Tongue (tissue), 2 donors: ENCODE results near the gene PCDHGA3. TPM values are rescaled to one million over a fixed set of nuclear protein-coding genes. Genes with fewer than 3 reads are reported as not detected.
"Not testable (repeated sequence)": the region's sequence is repeated elsewhere in the genome, so short reads cannot be mapped to it uniquely, and the experiment has no call there.

Source experiments
- DNase-seq: peaks from one replicate; pipeline ENCODE4 v3.0.0-alpha.2; 2015
- total RNA-seq: library from RNA; depleted of rRNA; stranded (reverse); fragments of >200 nt; gene quantifications from one replicate; pipeline ENCODE4 v1.2.3, GENCODE V29; 2014

The PCDHGA3 gene
- 3.9 TPM for total RNA-seq

- DNase-seq, result peak; percentile 20
Observed at GRCh38 chr5:141343242-141343952, at the start of gene PCDHGA3. PCDHGA3 (plus strand) TSS chr5:141343829; CDS start chr5:141344034, 205 bp downstream.

- no peak for DNase-seq
Observed at GRCh38 chr5:141298376-141298775, 45.3 kb upstream of the PCDHGA3 start.

DNA sequence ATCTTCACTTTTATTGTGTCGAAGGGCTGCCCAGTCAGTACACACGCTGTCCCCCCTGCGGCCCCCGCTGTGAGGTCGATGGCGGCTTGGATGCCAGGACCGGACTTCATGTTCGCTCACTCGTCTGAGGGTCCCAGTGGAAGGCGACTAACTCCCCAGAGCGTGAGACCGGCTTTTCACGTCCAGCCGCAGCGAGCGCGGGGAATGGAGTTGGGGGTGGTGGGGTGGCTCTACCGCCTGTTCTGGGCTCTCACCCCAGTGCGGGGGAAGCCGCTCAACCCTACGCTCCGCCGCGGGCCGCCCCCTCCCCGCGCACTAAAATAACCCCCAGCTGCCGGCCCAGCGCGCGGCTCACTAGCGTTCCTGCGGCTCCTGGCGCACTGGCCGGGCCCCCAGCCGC is 39.9 kb upstream of the PCDHGA3 start, which contains the start of gene SLC25A2:
TSS of gene SLC25A2 (minus strand) at position 294 of the 400 bp plus-strand sequence. CDS start at position 110, 184 bp downstream.
- DNase-seq, result no peak

DNA sequence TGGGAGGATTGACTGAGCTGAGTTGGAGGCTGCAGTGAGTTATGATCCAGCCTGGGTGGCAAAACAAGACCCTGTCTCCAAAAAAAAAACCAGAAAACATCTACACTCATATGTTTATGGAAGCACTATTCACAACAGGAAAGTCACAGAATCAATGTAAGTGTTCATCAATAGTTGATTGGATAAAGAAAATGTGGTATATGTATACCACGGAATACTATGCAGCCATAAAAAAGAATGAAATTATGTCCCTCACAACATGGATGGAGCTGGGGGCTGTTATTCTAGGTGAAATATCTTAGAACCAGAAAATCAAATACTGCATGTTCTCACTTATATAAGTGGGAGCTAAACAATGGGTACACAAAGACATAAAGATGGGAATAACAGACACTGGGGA is 37.0 kb upstream of the PCDHGA3 start:
- DNase-seq, result no peak

- DNase-seq, result no peak
Observed at GRCh38 chr5:141313711-141314110, 29.9 kb upstream of the PCDHGA3 start.

- DNase-seq, result not testable (repeated sequence)
Observed at GRCh38 chr5:141316963-141317362, 26.7 kb upstream of the PCDHGA3 start.

DNA sequence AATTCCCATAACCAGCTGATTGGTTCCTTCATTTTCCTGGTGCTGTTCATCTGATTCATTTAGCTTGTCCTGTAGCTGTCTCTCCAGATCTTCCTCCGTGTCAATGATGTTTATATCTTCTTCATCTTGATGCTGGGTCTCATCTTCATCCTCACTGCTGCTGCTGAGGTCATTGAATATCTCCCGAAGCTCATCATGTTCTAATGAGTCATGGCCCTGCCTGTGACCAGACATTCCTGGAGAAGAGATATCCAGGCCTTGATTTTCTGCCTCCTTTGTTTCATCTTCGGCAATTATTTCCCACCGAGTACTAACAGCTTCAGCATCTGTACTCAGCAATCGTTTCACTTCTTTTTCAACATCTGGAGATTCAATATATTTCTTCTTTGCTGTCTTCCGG is 24.4 kb upstream of the PCDHGA3 start:
- DNase-seq, result no peak

GRCh38 chr5:141319699-141320098 is 23.9 kb upstream of the PCDHGA3 start:
- DNase-seq, result no peak

GRCh38 chr5:141320225-141321169 is 23.1 kb upstream of the PCDHGA3 start, which contains the start of gene TAF7:
TAF7 (minus strand) TSS chr5:141320784; CDS start chr5:141320044, 740 bp downstream.
- peak; percentile 97 for DNase-seq

DNA sequence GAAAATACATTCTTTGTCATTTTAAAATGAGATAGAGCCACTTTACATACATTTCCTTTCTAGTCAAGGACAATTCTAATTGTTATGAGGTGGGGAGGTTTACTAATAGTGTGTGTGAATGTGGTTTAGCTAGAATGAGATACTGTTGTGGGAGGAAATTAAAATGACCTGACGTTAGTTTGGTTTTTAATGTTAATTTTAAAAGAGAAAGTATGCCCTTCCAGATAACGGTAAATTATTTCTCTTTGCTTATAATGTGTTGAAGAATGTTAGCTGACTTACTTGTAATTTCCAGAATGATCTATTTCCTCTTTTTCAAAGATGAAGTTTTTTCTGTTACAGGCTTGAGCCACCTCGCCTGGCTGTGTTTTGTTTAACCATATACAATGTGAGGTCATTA is 21.4 kb upstream of the PCDHGA3 start:
- no peak for DNase-seq

GRCh38 chr5:141326088-141326854 is 17.4 kb upstream of the PCDHGA3 start:
- peak; percentile 55 for DNase-seq

DNA sequence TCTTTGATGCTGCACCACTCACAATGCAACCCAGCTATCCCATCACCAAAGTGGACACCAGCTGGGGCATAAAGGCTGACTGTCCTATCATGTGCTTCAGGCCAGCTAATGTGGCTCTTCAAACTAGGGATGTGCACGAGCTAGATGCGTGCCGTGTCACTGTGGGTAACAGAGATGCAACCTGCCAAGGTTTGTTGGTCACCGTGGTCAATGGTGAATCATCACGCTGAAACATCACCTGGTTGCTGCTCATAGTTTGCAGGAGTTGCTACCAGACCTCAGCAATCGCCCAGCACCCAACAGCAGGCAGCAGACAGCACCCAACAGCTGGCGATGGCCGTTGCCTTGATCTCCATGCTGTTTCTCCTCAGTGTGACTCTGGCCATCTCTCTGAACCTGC is 15.4 kb upstream of the PCDHGA3 start:
- no peak for DNase-seq

DNA sequence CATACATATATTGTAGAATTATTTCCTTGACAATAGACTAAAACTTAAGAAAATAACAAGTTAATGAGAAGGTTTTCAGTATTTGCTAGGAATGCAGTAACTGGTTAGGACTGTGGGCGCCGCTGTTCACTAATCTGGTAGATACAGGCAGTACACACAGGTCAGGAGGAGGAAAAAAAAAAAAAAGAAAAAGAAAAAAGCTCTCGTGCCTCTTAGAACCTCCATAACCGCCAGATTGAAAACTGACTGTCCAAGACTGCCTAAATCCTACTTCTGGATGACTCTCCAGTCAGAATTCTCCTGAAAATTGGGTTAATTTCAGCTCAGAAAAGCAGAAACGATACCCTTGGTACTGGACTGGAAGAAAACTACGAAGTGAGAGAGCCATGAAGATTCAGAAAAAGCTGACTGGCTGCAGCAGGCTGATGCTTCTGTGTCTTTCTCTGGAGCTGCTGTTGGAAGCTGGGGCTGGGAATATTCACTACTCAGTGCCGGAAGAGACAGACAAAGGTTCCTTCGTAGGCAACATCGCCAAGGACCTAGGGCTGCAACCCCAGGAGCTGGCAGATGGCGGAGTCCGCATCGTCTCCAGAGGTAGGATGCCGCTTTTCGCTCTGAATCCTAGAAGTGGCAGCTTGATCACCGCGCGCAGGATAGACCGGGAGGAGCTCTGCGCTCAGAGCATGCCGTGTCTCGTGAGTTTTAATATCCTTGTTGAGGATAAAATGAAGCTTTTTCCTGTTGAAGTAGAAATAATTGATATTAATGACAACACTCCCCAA is 13.1 kb upstream of the PCDHGA3 start, which contains the start of gene PCDHGA1:
TSS of gene PCDHGA1 (plus strand) at position 216 of the 782 bp plus-strand sequence.
- no peak for DNase-seq

- not testable (repeated sequence) for DNase-seq
Observed at GRCh38 chr5:141332571-141332970, 11.1 kb upstream of the PCDHGA3 start.

DNA sequence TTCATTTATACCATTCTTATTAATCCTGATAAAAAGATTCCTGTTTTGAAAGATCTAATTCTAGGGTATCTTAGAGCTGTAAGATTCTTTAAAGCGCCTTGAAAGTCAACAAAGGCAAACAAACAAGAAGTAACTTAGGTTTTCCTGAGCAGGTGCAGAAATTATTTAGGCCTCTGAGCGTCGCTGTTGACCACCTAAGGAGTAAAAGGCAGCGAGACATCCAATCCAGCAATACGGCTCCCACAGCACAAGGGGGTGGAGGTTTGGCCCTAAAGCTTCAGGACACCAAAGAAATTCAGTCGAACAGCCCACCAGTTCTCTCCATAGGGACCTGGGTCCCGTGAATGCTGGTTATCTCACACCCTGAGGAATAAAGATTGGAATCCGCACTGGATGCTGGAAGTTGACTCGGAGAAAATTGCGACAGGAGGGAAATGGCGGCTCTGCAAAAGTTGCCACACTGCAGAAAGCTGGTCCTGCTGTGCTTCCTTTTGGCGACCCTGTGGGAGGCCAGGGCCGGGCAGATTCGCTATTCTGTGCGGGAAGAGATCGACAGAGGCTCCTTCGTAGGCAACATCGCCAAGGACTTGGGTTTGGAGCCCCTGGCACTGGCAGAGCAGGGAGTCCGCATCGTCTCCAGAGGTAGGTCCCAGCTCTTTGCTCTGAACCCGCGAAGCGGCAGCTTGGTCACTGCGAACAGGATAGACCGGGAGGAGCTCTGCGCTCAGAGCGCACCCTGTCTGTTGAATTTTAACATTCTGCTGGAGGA is 4.9 kb upstream of the PCDHGA3 start, which contains the start of gene PCDHGA2:
TSS of gene PCDHGA2 (plus strand) at position 223 of the 769 bp plus-strand sequence.
- peak; percentile 59 for DNase-seq

DNA sequence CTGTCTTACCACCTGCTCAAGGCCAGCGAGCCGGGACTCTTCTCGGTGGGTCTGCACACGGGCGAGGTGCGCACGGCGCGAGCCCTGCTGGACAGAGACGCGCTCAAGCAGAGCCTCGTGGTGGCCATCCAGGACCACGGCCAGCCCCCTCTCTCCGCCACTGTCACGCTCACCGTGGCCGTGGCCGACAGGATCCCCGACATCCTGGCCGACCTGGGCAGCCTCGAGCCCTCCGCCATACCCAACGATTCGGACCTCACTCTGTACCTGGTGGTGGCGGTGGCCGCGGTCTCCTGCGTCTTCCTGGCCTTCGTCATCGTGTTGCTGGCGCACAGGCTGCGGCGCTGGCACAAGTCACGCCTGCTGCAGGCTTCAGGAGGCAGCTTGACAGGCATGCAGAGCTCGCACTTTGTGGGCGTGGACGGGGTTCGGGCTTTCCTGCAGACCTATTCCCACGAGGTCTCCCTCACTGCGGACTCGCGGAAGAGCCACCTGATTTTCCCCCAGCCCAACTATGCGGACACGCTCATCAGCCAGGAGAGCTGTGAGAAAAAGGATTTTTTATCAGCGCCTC is 2.8 kb upstream of the PCDHGA3 start:
- DNase-seq, result not testable (repeated sequence)

- DNase-seq, result no peak
Observed at GRCh38 chr5:141342773-141343172, 856 bp upstream of the PCDHGA3 start.

DNA sequence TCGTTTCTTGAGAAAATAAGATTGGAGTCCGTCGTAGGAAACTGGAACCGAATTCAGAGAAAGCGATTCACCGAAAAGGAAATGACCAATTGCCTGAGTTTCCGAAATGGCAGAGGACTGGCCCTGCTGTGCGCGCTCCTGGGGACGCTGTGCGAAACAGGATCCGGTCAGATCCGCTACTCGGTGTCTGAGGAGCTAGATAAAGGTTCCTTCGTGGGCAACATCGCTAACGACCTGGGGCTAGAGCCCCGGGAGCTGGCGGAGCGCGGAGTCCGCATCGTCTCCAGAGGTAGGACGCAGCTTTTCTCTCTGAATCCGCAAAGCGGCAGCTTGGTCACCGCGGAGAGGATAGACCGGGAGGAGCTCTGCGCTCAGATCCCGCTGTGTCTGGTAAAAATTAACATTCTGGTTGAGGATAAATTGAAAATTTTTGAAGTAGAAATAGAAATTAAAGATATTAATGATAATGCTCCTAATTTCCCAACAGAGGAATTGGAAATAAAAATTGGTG is 379 bp downstream of the PCDHGA3 start:
- DNase-seq, result no peak

GRCh38 chr5:141345327-141345726 is 1.7 kb downstream of the PCDHGA3 start:
- no peak for DNase-seq

GRCh38 chr5:141346017-141346416 is 2.4 kb downstream of the PCDHGA3 start:
- not testable (repeated sequence) for DNase-seq
